Stimulated activated CD4-positive, alpha-beta T cell treated with anti-CD3 and anti-CD28 coated beads, Interleukin-15, amount 100 ng/mL, for 48 hours (primary cell): ENCODE data around the gene SLC11A1.

Source experiments
- DNase-seq, 2 donors: peaks; one replicate each; pipeline ENCODE4 v3.0.0-alpha.2; 2020; ENCODE audit warnings: low read depth in 2 of 2

The SLC11A1 gene

GRCh38 chr2:218366621-218367414 is 15.3 kb upstream of the SLC11A1 start:
- no peak for DNase-seq

- peak; percentile 28 to 53 for DNase-seq
Measured at GRCh38 chr2:218367415-218368149, 14.5 kb upstream of the SLC11A1 start.

- no peak for DNase-seq
Measured at GRCh38 chr2:218368150-218368528, 13.9 kb upstream of the SLC11A1 start.

GRCh38 chr2:218368621-218369153 is 13.4 kb upstream of the SLC11A1 start:
- DNase-seq, result no peak

GRCh38 chr2:218369330-218369729 is 12.7 kb upstream of the SLC11A1 start:
- no peak for DNase-seq

GRCh38 chr2:218370410-218371063 is 11.5 kb upstream of the SLC11A1 start:
- DNase-seq, result no peak

GRCh38 chr2:218371983-218372350 is 10.1 kb upstream of the SLC11A1 start:
- no peak for DNase-seq

- DNase-seq, result no peak
Measured at GRCh38 chr2:218374795-218375194, 7.3 kb upstream of the SLC11A1 start.

- no peak for DNase-seq
Measured at GRCh38 chr2:218375212-218375611, 6.9 kb upstream of the SLC11A1 start.

- no peak for DNase-seq
Measured at GRCh38 chr2:218378053-218378452, 4.0 kb upstream of the SLC11A1 start.

GRCh38 chr2:218382785-218383184 is 712 bp downstream of the SLC11A1 start:
- no peak for DNase-seq

GRCh38 chr2:218383892-218384519 is 1.9 kb downstream of the SLC11A1 start:
- DNase-seq, result no peak

GRCh38 chr2:218384975-218385374 is 2.9 kb downstream of the SLC11A1 start:
- DNase-seq, result no peak

GRCh38 chr2:218386505-218387368 is 4.7 kb downstream of the SLC11A1 start:
- DNase-seq, result no peak

GRCh38 chr2:218387369-218388194 is 5.5 kb downstream of the SLC11A1 start:
- no peak for DNase-seq

GRCh38 chr2:218389333-218390150 is 7.5 kb downstream of the SLC11A1 start:
- DNase-seq, result no peak

- no peak for DNase-seq
Measured at GRCh38 chr2:218391202-218391601, 9.1 kb downstream of the SLC11A1 start.

- DNase-seq, result no peak
Measured at GRCh38 chr2:218392459-218392858, 10.4 kb downstream of the SLC11A1 start.

GRCh38 chr2:218392891-218393462 is 10.9 kb downstream of the SLC11A1 start:
- no peak for DNase-seq
